MG63 (cell line): Measurements from ENCODE around the gene UBE2Q1. TPM values are rescaled to one million over a fixed set of nuclear protein-coding genes. Genes with fewer than 3 reads are reported as not detected.

ENCODE experiments used
- DNase-seq: peaks from one replicate; pipeline ENCODE4 v3.0.0-alpha.2; 2020
- H3K27me3 ChIP-seq: fragments of 250-450 bp; sonication (Bioruptor Pico); 2 replicates; pipeline ENCODE4 v1.5.1; 2020; ENCODE audit warnings: mild to moderate bottlenecking, moderate library complexity
- H3K36me3 ChIP-seq: fragments of 250-450 bp; sonication (Bioruptor Pico); 2 replicates; pipeline ENCODE4 v1.5.1; 2020; ENCODE audit warnings: mild to moderate bottlenecking, moderate library complexity
- H3K4me3 ChIP-seq: fragments of 250-450 bp; sonication (Bioruptor Pico); 2 replicates; pipeline ENCODE4 v1.5.1; 2020; ENCODE audit warnings: mild to moderate bottlenecking, moderate library complexity
- H3K9me3 ChIP-seq: fragments of 250-450 bp; sonication (Bioruptor Pico); 2 replicates; pipeline ENCODE4 v1.5.1; 2020; ENCODE audit warnings: mild to moderate bottlenecking, moderate library complexity
- total RNA-seq: library from RNA; depleted of rRNA; stranded (reverse); fragments of >200 nt; shearing (Covaris generic); gene quantifications from 2 replicates; pipeline ENCODE4 v1.2.3, GENCODE V29; 2014; ENCODE audit warnings: low replicate concordance

UBE2Q1 gene
- total RNA-seq, 1 experiment from 2014 or later: 66.0 TPM

DNA sequence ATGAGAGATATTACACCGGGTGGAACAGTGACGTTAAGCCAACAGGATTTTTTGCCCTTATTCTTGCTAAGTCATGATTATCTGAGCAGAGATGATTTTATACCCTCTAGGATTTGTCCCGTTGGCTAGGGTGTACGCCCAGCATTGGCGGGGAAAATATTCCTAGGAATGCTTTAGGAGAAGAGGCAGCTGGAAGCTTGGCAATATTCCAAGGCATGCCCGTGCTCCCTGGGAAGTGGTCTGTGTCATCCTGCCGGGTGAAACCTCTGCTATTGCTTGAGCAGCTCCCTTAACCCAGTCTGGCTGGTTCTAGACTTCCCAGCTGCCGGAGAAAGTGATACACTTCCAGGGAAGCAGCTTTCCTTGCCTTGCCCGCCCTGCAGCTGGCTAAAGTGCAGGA, 25.3 kb upstream of the UBE2Q1 start:
- no peak overlapping the region for H3K4me3 ChIP-seq
- H3K27me3 ChIP-seq: no peaks in the 10 kb centered on the region
- DNase-seq: peak; percentile 18
- H3K36me3 ChIP-seq: peaks cover 95% of the 10 kb centered on the region
- no peaks in the 10 kb centered on the region for H3K9me3 ChIP-seq

DNA sequence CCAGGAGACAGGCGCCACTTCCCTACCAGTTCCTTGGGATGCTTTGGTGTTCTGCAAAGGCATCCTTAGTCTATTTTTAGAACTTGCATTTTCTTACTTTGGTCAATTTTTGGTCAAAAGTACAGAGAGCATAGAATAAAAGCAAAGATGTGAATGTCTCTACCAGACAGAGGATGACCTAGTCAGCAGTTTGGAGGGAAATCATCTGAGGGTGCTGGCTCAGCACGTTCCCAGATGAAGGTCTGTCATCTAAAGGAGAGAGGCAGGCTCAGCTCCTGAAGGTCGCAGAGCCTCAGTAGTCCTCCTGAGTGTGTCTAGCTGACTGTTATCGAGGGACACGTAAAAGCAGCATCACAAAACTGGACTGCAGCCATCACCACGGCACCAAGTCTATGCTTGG, 24.4 kb upstream of the UBE2Q1 start:
- Histone ChIP-seq H3K36me3 (peaks cover 93% of the 10 kb centered on the region), H3K4me3 (no peak overlapping the region), H3K9me3 (no peaks in the 10 kb centered on the region), H3K27me3 (no peaks in the 10 kb centered on the region)
- DNase-seq: no peak

GRCh38 chr1:154581766-154582165, 23.3 kb upstream of the UBE2Q1 start:
- no peak for DNase-seq
- H3K36me3 ChIP-seq: peaks cover 82% of the 10 kb centered on the region
- no peak overlapping the region for H3K4me3 ChIP-seq
- no peaks in the 10 kb centered on the region for H3K9me3 ChIP-seq
- no peaks in the 10 kb centered on the region for H3K27me3 ChIP-seq

DNA sequence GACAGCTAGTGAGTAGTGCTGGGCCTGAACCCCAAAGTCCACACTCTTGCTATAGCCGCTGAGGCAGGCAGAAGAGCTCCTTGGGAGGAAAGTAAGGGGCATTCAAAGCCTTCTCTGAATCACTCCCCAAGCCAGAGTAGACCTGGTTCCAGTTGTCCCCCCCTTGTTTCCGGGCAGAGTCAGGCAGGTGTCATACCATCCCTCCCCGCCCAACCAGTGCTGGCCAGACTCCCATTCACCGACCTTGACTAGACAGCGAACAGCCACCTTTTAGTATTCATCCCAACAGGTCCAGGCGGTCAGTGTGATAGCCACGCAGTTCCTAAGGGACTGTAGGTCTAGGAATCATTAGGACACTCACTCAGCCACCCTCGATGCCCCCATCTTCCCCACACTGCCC, 20.9 kb upstream of the UBE2Q1 start:
- Histone ChIP-seq H3K36me3 (peaks cover 58% of the 10 kb centered on the region), H3K27me3 (no peaks in the 10 kb centered on the region), H3K4me3 (no peak overlapping the region), H3K9me3 (no peaks in the 10 kb centered on the region)
- no peak for DNase-seq

DNA sequence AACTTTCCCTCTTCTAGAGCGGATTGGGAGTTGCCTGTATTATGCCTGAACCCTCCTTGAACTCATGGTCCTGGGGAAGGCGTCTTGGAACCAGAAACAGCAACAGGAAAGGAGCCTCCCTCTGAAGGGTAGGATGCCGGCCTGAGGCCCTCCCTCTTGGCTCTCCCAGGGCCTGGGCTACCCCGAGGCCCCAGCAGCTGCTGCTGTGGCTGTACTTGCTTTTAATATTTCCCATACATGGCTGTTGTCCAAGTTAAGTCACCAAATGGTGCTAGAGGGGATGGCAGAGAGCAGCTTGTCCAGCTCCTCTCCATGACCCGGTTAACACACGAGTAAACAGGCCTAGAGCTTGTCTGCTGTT, 19.6 kb upstream of the UBE2Q1 start:
- DNase-seq: no peak
- peaks cover 44% of the 10 kb centered on the region for H3K36me3 ChIP-seq
- H3K27me3 ChIP-seq: no peaks in the 10 kb centered on the region; the same call in 1 of the 2 replicates
- no peaks in the 10 kb centered on the region for H3K9me3 ChIP-seq
- no peak overlapping the region for H3K4me3 ChIP-seq

DNA sequence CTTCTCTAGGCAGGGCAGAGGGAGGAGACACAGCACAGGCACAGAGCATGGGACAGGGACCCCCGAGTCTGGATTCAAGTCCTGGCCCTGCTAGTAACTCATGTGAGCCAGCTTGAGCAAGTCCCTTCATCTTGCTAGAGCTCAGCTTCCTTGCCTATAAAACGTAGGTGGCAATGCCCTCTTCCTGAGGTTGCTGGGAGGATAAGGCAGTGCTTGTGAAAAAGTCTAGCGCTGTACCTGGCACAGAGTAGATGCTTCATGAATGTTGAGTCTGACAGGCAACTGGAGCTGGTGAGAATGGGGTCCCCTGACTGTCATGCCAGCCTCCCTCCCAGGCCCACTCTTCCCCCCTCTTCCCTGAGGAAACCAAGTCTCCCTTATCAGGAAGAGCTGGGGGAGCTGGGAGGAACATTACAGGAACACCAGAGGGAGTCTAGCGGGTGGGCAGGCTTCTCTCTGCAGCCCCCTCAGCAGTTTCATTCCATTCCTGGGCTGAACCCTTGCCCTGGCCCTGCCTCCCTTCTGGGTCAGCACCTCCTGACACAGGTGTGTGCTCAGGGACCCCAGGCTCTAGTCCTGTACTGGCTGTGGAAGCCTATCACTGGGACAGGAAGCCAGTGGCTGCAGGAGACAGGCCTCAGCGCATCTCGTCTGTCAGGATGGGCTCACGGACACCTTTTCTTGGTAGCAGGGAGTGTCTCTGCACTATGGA, 19.0 kb upstream of the UBE2Q1 start:
- Histone ChIP-seq H3K9me3 (no peaks in the 10 kb centered on the region), H3K36me3 (peaks cover 40% of the 10 kb centered on the region), H3K27me3 (no peaks in the 10 kb centered on the region; the same call in 1 of the 2 replicates), H3K4me3 (no peak overlapping the region)
- no peak for DNase-seq

DNA sequence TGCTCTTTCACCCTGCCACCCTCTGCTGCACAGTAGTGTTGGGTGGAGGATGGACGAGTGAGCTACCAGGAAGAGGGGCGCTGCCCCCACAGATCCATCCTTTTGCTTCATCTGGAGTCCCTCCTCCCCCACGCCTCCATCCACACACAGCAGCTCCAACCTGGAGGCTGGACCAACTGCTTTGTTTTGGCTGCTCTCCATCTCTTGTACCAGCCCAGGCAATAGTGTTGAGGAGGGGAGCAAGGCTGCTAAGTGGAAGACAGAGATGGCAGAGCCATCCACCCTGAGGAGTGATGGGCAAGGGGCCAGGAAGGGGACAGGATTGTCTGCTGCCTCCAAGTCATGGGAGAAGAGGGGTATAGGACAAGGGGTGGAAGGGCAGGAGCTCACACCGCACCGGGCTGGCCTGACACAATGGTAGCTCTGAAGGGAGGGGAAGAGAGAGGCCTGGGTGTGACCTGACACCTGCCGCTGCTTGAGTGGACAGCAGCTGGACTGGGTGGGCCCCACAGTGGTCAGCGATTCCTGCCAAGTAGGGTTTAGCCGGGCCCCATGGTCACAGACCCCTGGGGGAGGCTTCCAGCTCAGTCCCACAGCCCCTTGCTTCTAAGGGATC, 17.6 kb upstream of the UBE2Q1 start:
- no peak for DNase-seq

DNA sequence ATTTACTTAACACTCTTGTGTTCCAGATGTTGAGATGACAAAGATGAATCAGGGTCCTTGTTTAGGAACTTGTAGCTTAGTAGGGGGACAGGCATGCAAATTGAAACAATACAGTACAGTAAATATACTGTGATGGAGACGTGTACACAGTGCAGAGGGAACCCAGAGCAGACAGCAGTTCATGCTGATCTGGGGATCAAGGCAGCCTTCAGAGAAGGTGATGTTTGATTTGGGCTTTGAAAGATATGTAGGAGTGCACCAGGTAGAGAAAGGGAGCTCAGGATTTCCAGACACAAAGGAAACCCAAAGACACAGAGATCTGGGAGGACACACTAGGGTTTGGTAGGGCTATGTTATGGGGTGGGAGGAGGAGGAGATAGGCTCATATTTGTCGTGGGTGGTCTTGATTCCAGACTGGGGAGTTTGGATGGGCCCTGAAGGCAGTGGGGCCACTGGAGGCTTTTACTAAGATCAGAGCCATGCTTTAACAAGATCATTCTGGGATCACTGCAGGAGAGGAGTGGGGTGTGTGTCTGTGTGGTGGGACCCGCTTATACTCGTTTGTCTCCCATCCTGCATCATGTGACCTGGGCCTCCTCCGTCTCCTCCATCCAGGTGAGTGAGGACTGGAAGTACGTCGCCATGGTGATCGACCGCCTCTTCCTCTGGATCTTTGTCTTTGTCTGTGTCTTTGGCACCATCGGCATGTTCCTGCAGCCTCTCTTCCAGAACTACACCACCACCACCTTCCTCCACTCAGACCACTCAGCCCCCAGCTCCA, 16.9 kb upstream of the UBE2Q1 start:
- Histone ChIP-seq H3K27me3 (no peaks in the 10 kb centered on the region; the same call in 1 of the 2 replicates), H3K9me3 (no peaks in the 10 kb centered on the region), H3K4me3 (no peak overlapping the region), H3K36me3 (peaks cover 23% of the 10 kb centered on the region)
- DNase-seq: no peak

More for the DNA sequence above, 17.6 kb upstream of the UBE2Q1 start:
- Histone ChIP-seq H3K27me3 (no peaks in the 10 kb centered on the region; the same call in 1 of the 2 replicates), H3K9me3 (no peaks in the 10 kb centered on the region), H3K4me3 (no peak overlapping the region), H3K36me3 (peaks cover 28% of the 10 kb centered on the region)

DNA sequence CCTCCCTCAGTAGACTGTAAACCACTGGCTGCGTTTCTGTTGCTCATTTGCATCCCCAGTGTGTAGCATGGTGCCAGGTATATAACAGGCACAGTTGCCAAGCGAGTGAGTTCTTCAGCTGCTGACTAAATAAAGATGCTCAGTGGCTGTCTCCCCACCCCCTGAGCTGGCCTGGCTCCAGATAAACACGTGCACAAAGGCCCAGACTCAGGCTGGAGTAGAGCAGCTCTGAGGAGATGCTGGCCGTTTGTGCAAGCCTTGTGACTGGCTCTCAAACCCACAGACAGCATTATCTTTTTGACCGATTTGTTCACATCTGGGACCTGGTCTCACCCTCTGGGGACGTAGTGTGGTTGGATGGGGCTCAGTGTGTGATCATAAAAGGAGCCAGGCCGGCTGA, 16.3 kb upstream of the UBE2Q1 start:
- no peaks in the 10 kb centered on the region; the same call in 1 of the 2 replicates for H3K27me3 ChIP-seq
- peak; percentile 52 for DNase-seq

GRCh38 chr1:154573168-154573510, 14.7 kb upstream of the UBE2Q1 start:
- Histone ChIP-seq H3K27me3 (no peaks in the 10 kb centered on the region; the same call in 1 of the 2 replicates), H3K9me3 (no peaks in the 10 kb centered on the region), H3K36me3 (peaks cover under 1% of the 10 kb centered on the region), H3K4me3 (no peak overlapping the region)
- no peak for DNase-seq

More for the DNA sequence above, 16.3 kb upstream of the UBE2Q1 start:
- Histone ChIP-seq H3K4me3 (no peak overlapping the region), H3K36me3 (peaks cover 17% of the 10 kb centered on the region), H3K9me3 (no peaks in the 10 kb centered on the region)

DNA sequence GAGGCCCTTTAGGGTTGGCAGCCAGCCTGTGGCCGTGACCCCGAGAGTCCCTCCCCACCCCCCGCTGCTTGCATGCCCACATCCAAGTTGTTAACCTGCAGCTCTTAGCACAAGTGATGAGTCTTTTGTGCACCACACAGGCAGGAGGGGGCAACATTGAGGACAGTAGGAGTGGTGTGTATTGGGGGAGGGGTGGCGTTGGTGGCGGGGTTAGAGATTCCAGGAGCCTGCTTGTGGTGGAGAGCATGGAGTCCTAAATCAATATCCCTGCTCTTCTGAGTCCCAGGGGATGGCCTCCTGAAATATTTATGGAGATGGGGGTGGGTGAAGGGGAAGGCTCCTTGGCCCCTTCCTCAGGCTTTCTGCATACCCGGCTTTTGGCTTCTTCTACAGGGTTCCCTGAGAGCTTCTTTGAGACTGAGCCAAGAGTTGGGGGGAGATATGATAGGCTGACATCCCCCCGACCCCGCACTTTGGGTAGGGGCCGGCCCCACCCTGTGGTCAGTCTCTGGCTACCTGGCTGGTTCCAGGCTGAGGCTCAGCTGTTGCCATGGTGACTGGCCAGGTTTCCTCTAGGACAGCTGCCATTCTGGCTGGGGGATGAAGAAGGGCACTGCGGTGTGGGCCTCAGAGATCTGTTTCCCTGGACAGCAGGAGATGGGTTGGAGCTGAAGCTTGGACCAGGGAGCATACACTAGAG, 14.2 kb upstream of the UBE2Q1 start:
- Histone ChIP-seq H3K4me3 (no peak overlapping the region), H3K36me3 (no peaks in the 10 kb centered on the region), H3K9me3 (no peaks in the 10 kb centered on the region), H3K27me3 (peaks cover under 1% of the 10 kb centered on the region)
- DNase-seq: no peak

DNA sequence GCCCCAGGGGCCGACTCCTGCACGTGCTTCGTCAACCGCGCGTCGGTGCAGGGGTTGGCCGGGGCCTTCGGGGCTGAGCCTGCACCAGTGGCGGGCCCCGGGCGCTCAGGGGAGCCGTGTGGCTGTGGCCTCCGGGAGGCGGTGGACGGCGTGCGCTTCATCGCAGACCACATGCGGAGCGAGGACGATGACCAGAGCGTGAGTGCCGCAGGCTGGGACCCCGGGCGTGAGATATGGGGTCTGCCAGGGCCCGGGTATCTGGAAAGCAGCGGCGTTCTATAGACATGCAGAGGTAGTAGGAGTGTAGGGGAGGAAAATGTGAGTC, 13.5 kb upstream of the UBE2Q1 start:
- DNase-seq: no peak
- Histone ChIP-seq H3K36me3 (no peaks in the 10 kb centered on the region), H3K27me3 (peaks cover 7% of the 10 kb centered on the region), H3K4me3 (no peak overlapping the region), H3K9me3 (no peaks in the 10 kb centered on the region)

- Histone ChIP-seq H3K27me3 (peaks cover 12% of the 10 kb centered on the region), H3K4me3 (no peak overlapping the region), H3K36me3 (no peaks in the 10 kb centered on the region), H3K9me3 (no peaks in the 10 kb centered on the region)
- no peak for DNase-seq
Measured at GRCh38 chr1:154571244-154571963, 12.9 kb upstream of the UBE2Q1 start.

- DNase-seq: no peak
- no peaks in the 10 kb centered on the region for H3K36me3 ChIP-seq
- H3K9me3 ChIP-seq: no peaks in the 10 kb centered on the region
- H3K27me3 ChIP-seq: peaks cover 22% of the 10 kb centered on the region
- H3K4me3 ChIP-seq: no peak overlapping the region
Measured at GRCh38 chr1:154568157-154568815, 9.8 kb upstream of the UBE2Q1 start.

DNA sequence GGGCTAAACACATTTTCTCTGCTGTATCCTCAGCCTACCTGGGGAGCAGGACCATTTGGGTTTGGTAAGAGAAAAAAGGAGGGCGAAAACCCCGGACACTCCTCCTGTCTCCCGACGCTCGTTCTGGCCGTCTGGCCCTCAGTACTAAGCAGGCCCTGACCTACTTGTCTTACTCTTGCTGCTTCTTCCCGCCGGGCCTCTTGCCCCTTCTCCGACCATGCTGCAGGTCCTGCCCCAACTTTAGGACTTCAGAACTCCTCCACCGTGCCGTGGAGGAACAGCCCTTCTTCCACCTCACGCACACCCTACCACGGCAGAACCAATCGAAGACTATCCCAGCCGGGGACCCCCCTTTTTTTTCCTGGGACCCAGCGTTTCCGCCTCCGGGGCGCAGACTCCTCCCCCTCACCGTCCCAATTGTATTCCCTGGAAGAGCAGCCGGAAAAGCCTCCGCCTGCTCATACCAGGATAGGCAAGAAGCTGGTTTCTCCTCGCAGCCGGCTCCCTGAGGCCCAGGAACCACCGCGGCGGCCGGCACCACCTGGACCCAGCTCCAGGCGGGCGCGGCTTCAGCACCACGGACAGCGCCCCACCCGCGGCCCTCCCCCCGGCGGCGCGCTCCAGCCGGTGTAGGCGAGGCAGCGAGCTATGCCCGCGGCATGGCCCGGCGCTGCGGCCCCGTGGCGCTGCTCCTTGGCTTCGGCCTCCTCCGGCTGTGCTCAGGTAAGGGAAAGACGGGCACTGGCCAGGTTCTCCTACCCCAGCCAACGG, 9.1 kb upstream of the UBE2Q1 start, which contains the start of gene CHRNB2:
Gene CHRNB2 (plus strand): TSS at position 393 of the 771 bp plus-strand sequence. CDS start 267 bp downstream, at position 660.
- Histone ChIP-seq H3K9me3 (no peaks in the 10 kb centered on the region), H3K4me3 (no peak within 1 kb of the TSS), H3K36me3 (no peaks in the 10 kb centered on the region), H3K27me3 (peaks cover 22% of the 10 kb centered on the region)
- peak; percentile 66 for DNase-seq
